Activated naive CD4-positive, alpha-beta T cell treated with anti-CD3 and anti-CD28 coated beads for 36 hours (primary cell): Measurements from ENCODE around the gene TUBB2B. TPM values are rescaled to one million over a fixed set of nuclear protein-coding genes. Genes with fewer than 3 reads are reported as not detected.
"Not testable (repeated sequence)": the region's sequence is repeated elsewhere in the genome, so short reads cannot be mapped to it uniquely, and the experiment has no call there.

Experiments used
- CTCF ChIA-PET: fragments of 350-600 bp; sonication (Branson Sonifier 250); formaldehyde crosslinking; loops from one replicate; lab custom pipeline; 2021; ENCODE audit warnings: antibody characterized with exemption; lab: Charles Lee
- DNase-seq: peaks from one replicate; pipeline ENCODE4 v3.0.0-alpha.2; 2020
- H3K27ac Mint-ChIP-seq: one replicate; pipeline ENCODE4 v1.8.0; 2021; ENCODE audit warnings: mild to moderate bottlenecking, mixed read lengths
- H3K27me3 Mint-ChIP-seq: one replicate; pipeline ENCODE4 v1.8.0; 2021; ENCODE audit warnings: low read depth, mixed read lengths
- H3K36me3 Mint-ChIP-seq: one replicate; pipeline ENCODE4 v1.8.0; 2021; ENCODE audit warnings: low read depth, mixed read lengths
- H3K4me1 Mint-ChIP-seq: one replicate; pipeline ENCODE4 v1.8.0; 2021; ENCODE audit warnings: low read depth, mixed read lengths
- H3K4me3 Mint-ChIP-seq: one replicate; pipeline ENCODE4 v1.8.0; 2021; ENCODE audit warnings: mild to moderate bottlenecking, moderate library complexity, mixed read lengths
- H3K9me3 Mint-ChIP-seq: one replicate; pipeline ENCODE4 v1.8.0; 2021; ENCODE audit warnings: mixed read lengths
- intact Hi-C: fragments of 100-400 bp; cut with micrococcal nuclease; formaldehyde crosslinking; loops from one replicate; pipeline ENCODE4 v1.15.1; 2023
- total RNA-seq, 2 experiments: library from RNA; stranded (reverse); gene quantifications; one replicate each; pipeline ENCODE4 v1.2.3, GENCODE V29; 2021

TUBB2B gene
- total RNA-seq, 2 experiments from 2014 or later: 0.12 TPM; not detected in 1

DNA sequence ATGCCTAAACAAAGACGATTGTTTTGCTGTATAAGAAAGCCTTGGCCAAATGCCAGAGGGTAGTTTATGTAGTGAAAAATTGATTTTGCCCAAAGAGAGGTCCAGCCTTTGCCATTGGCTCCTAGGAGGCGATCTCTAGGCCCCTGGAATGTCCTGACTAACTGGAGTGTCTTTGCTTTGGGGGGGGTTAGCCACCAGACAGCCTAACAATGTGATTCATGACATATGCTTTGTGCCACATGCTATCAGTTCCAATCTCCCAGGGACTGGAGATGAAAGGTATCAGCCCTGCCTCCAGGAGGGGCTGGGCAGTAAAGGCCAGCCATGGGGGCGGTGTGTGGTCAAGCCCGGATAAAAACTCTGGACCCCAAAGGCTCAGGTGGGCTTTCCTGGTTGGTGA, 37.4 kb downstream of the TUBB2B start:
- no peaks in the 10 kb centered on the region for H3K9me3 Mint-ChIP-seq
- no peak overlapping the region for H3K27ac Mint-ChIP-seq
- H3K36me3 Mint-ChIP-seq: no peaks in the 10 kb centered on the region
- no peaks in the 10 kb centered on the region for H3K4me1 Mint-ChIP-seq
- CTCF ChIA-PET: no interaction called here
- no peak for DNase-seq
- peaks cover 4% of the 10 kb centered on the region for H3K27me3 Mint-ChIP-seq
- no peak overlapping the region for H3K4me3 Mint-ChIP-seq
- intact Hi-C loops: no loop called here

GRCh38 chr6:3189192-3189591, 38.3 kb downstream of the TUBB2B start:
- CTCF ChIA-PET: not testable (repeated sequence)

GRCh38 chr6:3188262-3188661, 39.2 kb downstream of the TUBB2B start:
- Mint-ChIP-seq H3K27me3 (peaks cover 4% of the 10 kb centered on the region), H3K9me3 (no peaks in the 10 kb centered on the region), H3K4me3 (no peak overlapping the region), H3K36me3 (no peaks in the 10 kb centered on the region), H3K27ac (no peak overlapping the region), H3K4me1 (no peaks in the 10 kb centered on the region)
- intact Hi-C loops: no loop called here
- DNase-seq: no peak
- CTCF ChIA-PET: no interaction called here

More at GRCh38 chr6:3189192-3189591, 38.3 kb downstream of the TUBB2B start:
- H3K4me1 Mint-ChIP-seq, H3K27ac Mint-ChIP-seq, H3K4me3 Mint-ChIP-seq, H3K27me3 Mint-ChIP-seq, H3K9me3 Mint-ChIP-seq, H3K36me3 Mint-ChIP-seq, DNase-seq, intact Hi-C loops: not testable (repeated sequence)

GRCh38 chr6:3186974-3187382, 40.5 kb downstream of the TUBB2B start:
- no peaks in the 10 kb centered on the region for H3K9me3 Mint-ChIP-seq
- no peak overlapping the region for H3K27ac Mint-ChIP-seq
- no peak for DNase-seq
- no peaks in the 10 kb centered on the region for H3K36me3 Mint-ChIP-seq
- intact Hi-C loops: no loop called here
- no peak overlapping the region for H3K4me3 Mint-ChIP-seq
- CTCF ChIA-PET: interaction anchor here (1.0 to 1.4 kb wide), 2 partner anchors 23 to 65 kb away, joined by 3 to 6 read pairs; no protein-coding TSS in a partner anchor
- peaks cover 4% of the 10 kb centered on the region for H3K27me3 Mint-ChIP-seq
- H3K4me1 Mint-ChIP-seq: no peaks in the 10 kb centered on the region

- DNase-seq: no peak
- Mint-ChIP-seq H3K27ac (no peak overlapping the region), H3K36me3 (no peaks in the 10 kb centered on the region), H3K4me1 (no peaks in the 10 kb centered on the region), H3K4me3 (no peak overlapping the region), H3K9me3 (no peaks in the 10 kb centered on the region), H3K27me3 (peaks cover 6% of the 10 kb centered on the region)
- intact Hi-C loops: no loop called here
- CTCF ChIA-PET: interaction anchor here (0.6 kb wide), 1 partner anchor 76 kb away, joined by 3 read pairs; no protein-coding TSS in a partner anchor
Observed at GRCh38 chr6:3183066-3183465, 44.4 kb downstream of the TUBB2B start.

DNA sequence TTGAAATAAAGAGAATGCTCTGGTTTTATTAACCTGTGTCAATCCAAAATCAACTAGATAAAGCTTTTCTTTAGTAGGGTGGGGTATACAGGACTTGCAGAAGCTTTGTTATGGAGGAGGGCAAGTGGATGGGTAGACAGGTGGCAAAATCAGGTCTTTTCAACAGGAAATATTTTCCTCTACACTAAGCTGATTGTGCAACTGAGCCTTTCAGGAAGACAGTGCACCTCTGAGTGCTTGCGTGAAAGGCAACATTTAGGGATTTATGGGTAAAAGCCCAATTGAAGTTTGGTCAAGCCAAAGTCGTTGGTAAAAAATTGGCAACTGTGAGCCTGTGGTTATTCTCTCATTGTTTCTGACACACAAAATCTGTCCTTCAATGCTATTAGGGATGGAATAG, 46.3 kb downstream of the TUBB2B start:
- CTCF ChIA-PET: interaction anchor here (0.6 kb wide), 1 partner anchor 92 kb away, joined by 3 read pairs; no protein-coding TSS in a partner anchor
- no peak overlapping the region for H3K27ac Mint-ChIP-seq
- no peak for DNase-seq
- H3K36me3 Mint-ChIP-seq: no peaks in the 10 kb centered on the region
- H3K27me3 Mint-ChIP-seq: peaks cover 2% of the 10 kb centered on the region
- H3K4me1 Mint-ChIP-seq: peaks cover 7% of the 10 kb centered on the region
- no peak overlapping the region for H3K4me3 Mint-ChIP-seq
- intact Hi-C loops: no loop called here
- H3K9me3 Mint-ChIP-seq: no peaks in the 10 kb centered on the region

DNA sequence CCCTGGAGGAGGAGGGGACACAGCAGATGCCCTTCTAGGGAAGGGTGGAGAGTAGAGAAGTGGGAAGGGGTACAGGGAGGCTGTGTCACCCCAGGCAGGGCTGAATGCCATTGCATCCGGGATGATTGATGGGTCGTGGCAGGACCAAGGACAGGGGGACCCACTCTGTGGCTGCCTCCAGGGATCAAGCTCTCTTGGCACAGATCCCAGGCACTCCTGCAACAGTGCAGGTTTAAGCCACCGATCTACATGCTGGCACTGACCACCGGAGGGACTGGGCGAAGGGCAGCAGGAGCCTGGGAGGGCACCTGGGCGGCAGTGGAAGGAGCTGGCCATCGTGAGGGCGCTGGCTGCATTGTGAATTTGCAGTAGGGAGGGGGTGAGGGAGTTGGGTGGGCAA, 47.5 kb downstream of the TUBB2B start:
- H3K4me1 Mint-ChIP-seq, H3K27me3 Mint-ChIP-seq, H3K27ac Mint-ChIP-seq, H3K36me3 Mint-ChIP-seq, DNase-seq, CTCF ChIA-PET, H3K9me3 Mint-ChIP-seq, intact Hi-C loops: not testable (repeated sequence)
- H3K4me3 Mint-ChIP-seq: peak overlapping the region; percentile 50

DNA sequence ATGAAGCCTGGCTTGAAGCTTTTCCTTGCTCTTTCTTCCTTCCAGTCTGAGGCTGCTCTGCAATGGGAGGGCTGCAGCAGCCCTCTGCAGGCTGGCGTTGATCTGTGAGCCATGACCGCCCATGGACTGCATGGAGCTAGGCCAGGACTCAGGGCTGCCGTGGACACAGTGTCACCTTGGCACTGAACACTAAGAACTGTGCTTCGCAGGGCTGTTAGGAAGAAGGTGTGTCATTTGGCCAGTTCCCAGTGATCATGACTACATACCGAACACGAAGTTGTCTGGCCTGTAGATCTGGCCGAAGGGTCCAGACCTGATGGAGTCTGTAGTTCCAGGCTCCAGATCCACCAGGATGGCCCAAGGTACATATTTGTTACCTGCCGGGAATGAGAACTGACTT, 48.8 kb downstream of the TUBB2B start:
- H3K4me1 Mint-ChIP-seq, CTCF ChIA-PET, DNase-seq, H3K36me3 Mint-ChIP-seq, intact Hi-C loops, H3K4me3 Mint-ChIP-seq, H3K27ac Mint-ChIP-seq, H3K9me3 Mint-ChIP-seq, H3K27me3 Mint-ChIP-seq: not testable (repeated sequence)

- peak; percentile 77 for DNase-seq
- H3K4me1 Mint-ChIP-seq: peaks cover 7% of the 10 kb centered on the region
- no peak overlapping the region for H3K4me3 Mint-ChIP-seq
- H3K27me3 Mint-ChIP-seq: peaks cover 2% of the 10 kb centered on the region
- H3K27ac Mint-ChIP-seq: no peak overlapping the region
- CTCF ChIA-PET: interaction anchor here (0.8 to 1.7 kb wide), 2 partner anchors 75 to 224 kb away, joined by 3 to 4 read pairs; no protein-coding TSS in a partner anchor
- H3K36me3 Mint-ChIP-seq: no peaks in the 10 kb centered on the region
- H3K9me3 Mint-ChIP-seq: no peaks in the 10 kb centered on the region
- intact Hi-C loops: no loop called here
Observed at GRCh38 chr6:3176562-3177355, 50.7 kb downstream of the TUBB2B start.

DNA sequence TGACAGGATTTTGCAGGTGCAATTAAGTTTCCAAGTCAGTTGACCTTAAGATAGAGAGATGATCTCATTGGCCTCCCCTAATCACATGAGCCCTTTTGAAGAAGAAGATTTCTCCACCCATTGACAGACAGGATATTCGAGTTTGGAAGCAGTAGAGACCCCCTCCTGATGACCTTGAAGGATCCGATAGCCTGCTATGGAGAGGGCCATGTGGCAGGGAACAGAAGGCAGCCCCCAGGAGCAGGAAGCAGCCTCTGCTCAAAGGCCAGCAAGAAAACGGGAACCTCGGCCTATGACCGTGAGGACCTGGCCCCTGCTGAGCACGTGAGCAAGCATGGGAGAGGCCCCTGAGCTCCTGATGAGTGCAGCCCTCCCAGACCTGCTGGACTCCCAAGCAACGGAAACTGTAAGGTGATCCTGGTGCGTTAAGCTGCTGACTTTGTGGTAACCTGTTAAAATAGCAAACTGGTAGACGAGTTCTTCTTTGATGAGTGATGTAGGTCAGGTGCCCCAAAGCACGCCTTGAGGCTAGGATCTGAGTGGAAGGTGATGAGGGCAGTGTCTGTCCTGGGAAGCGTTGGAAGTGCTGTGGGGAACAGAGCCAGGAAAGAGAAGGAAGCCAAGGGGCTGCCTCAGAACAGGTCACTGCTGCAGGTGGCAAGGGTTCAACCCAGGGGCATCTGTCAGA, 51.6 kb downstream of the TUBB2B start:
- no peak overlapping the region for H3K4me3 Mint-ChIP-seq
- peaks cover 2% of the 10 kb centered on the region for H3K27me3 Mint-ChIP-seq
- intact Hi-C loops: no loop called here
- CTCF ChIA-PET: interaction anchor here (0.8 to 1.7 kb wide), 2 partner anchors 76 to 223 kb away, joined by 3 to 4 read pairs; no protein-coding TSS in a partner anchor
- no peak overlapping the region for H3K27ac Mint-ChIP-seq
- no peaks in the 10 kb centered on the region for H3K36me3 Mint-ChIP-seq
- no peaks in the 10 kb centered on the region for H3K9me3 Mint-ChIP-seq
- DNase-seq: no peak
- peaks cover 7% of the 10 kb centered on the region for H3K4me1 Mint-ChIP-seq
